Right renal pelvis (tissue), 4 donors: Measurements from ENCODE around the gene FOXL2NB. TPM values are rescaled to one million over a fixed set of nuclear protein-coding genes. Genes with fewer than 3 reads are reported as not detected.

Source experiments
- DNase-seq, 4 donors: peaks; one replicate each; pipeline ENCODE4 v3.0.0-alpha.2; 2013; ENCODE audit warnings: low read depth in 4 of 4, low spot score in 3 of 4, missing footprints in 1 of 4
- polyA plus RNA-seq, 4 donors: library from polyadenylated mRNA; unstranded; fragments of 120-200 nt; gene quantifications; one replicate each; pipeline ENCODE4 v1.2.1, GENCODE V29; 2013; ENCODE audit not compliant: insufficient read length in 4 of 4

FOXL2NB gene
- polyA plus RNA-seq, 4 donors = 0.04 to 0.09 TPM; not detected in 2

GRCh38 chr3:138928727-138929372 lies 18.2 kb upstream of the FOXL2NB start:
- no peak for DNase-seq

- no peak for DNase-seq
Observed at GRCh38 chr3:138933068-138933668, 13.8 kb upstream of the FOXL2NB start.

GRCh38 chr3:138933981-138934691 lies 12.9 kb upstream of the FOXL2NB start:
- DNase-seq = no peak

GRCh38 chr3:138935505-138935862 lies 11.5 kb upstream of the FOXL2NB start:
- DNase-seq = no peak

GRCh38 chr3:138935863-138936740 lies 10.9 kb upstream of the FOXL2NB start:
- DNase-seq = no peak

GRCh38 chr3:138936741-138937689 lies 10.0 kb upstream of the FOXL2NB start:
- DNase-seq = no peak

GRCh38 chr3:138937690-138938055 lies 9.3 kb upstream of the FOXL2NB start:
- no peak for DNase-seq

- DNase-seq = no peak
Observed at GRCh38 chr3:138938056-138938876, 8.8 kb upstream of the FOXL2NB start.

- DNase-seq = no peak
Observed at GRCh38 chr3:138938877-138939560, 8.0 kb upstream of the FOXL2NB start.

GRCh38 chr3:138939561-138940241 lies 7.3 kb upstream of the FOXL2NB start:
- no peak for DNase-seq

- no peak for DNase-seq
Observed at GRCh38 chr3:138940446-138940845, 6.6 kb upstream of the FOXL2NB start.

GRCh38 chr3:138941259-138941885 lies 5.6 kb upstream of the FOXL2NB start:
- no peak for DNase-seq

GRCh38 chr3:138942271-138942670 lies 4.7 kb upstream of the FOXL2NB start:
- DNase-seq = no peak

- no peak for DNase-seq
Observed at GRCh38 chr3:138942861-138943623, 4.0 kb upstream of the FOXL2NB start.

- DNase-seq = no peak
Observed at GRCh38 chr3:138943724-138944653, 3.0 kb upstream of the FOXL2NB start.

GRCh38 chr3:138944654-138944928 lies 2.4 kb upstream of the FOXL2NB start:
- DNase-seq = no peak
